ENCODE measurements around the gene NELL1.

NELL1 gene

GRCh38 chr11:21173476-21173875 lies 504.1 kb downstream of the NELL1 start:
- H3K9ac ChIP-seq (ENCODE audit: low read length in 2 of 2), result no peak overlapping the region
- H3K27me3 ChIP-seq (ENCODE audit: control insufficient read depth in 1 of 2, insufficient read depth in 2 of 2, low read length in 2 of 2), result no peaks in the 10 kb centered on the region
- no peaks in the 10 kb centered on the region for H3K36me3 ChIP-seq (ENCODE audit: control insufficient read depth in 2 of 2, insufficient read depth in 2 of 2, low read length in 2 of 2)
- H3K4me1 ChIP-seq (ENCODE audit: control insufficient read depth, insufficient read depth, low read length), result no peaks in the 10 kb centered on the region
- no peak overlapping the region for H3K4me3 ChIP-seq (ENCODE audit: low read length in 2 of 2)
- no peak overlapping the region for H3K27ac ChIP-seq (ENCODE audit: low read length)
- H3K9me3 ChIP-seq (ENCODE audit: control insufficient read depth in 2 of 2, low read length in 2 of 2), result no peaks in the 10 kb centered on the region

GRCh38 chr11:21174781-21175180 lies 505.4 kb downstream of the NELL1 start:
- Histone ChIP-seq H3K27me3 (ENCODE audit: control insufficient read depth in 1 of 2, insufficient read depth in 2 of 2, low read length in 2 of 2) (no peaks in the 10 kb centered on the region), H3K4me1 (ENCODE audit: control insufficient read depth, insufficient read depth, low read length) (no peaks in the 10 kb centered on the region), H3K27ac (ENCODE audit: low read length) (no peak overlapping the region), H3K4me3 (ENCODE audit: low read length in 2 of 2) (no peak overlapping the region), H3K36me3 (ENCODE audit: control insufficient read depth in 2 of 2, insufficient read depth in 2 of 2, low read length in 2 of 2) (no peaks in the 10 kb centered on the region), H3K9ac (ENCODE audit: low read length in 2 of 2) (no peak overlapping the region), H3K9me3 (ENCODE audit: control insufficient read depth in 2 of 2, low read length in 2 of 2) (no peaks in the 10 kb centered on the region)

GRCh38 chr11:21177379-21177778 lies 508.0 kb downstream of the NELL1 start:
- no peak overlapping the region for H3K9ac ChIP-seq (ENCODE audit: low read length in 2 of 2)
- no peaks in the 10 kb centered on the region for H3K9me3 ChIP-seq (ENCODE audit: control insufficient read depth in 2 of 2, low read length in 2 of 2)
- no peaks in the 10 kb centered on the region for H3K36me3 ChIP-seq (ENCODE audit: control insufficient read depth in 2 of 2, insufficient read depth in 2 of 2, low read length in 2 of 2)
- no peaks in the 10 kb centered on the region for H3K27me3 ChIP-seq (ENCODE audit: control insufficient read depth in 1 of 2, insufficient read depth in 2 of 2, low read length in 2 of 2)
- H3K27ac ChIP-seq (ENCODE audit: low read length), result no peak overlapping the region
- no peak overlapping the region for H3K4me3 ChIP-seq (ENCODE audit: low read length in 2 of 2)
- no peaks in the 10 kb centered on the region for H3K4me1 ChIP-seq (ENCODE audit: control insufficient read depth, insufficient read depth, low read length)

GRCh38 chr11:21179770-21180169 lies 510.4 kb downstream of the NELL1 start:
- Histone ChIP-seq H3K4me1 (ENCODE audit: control insufficient read depth, insufficient read depth, low read length) (no peaks in the 10 kb centered on the region), H3K4me3 (ENCODE audit: low read length in 2 of 2) (no peak overlapping the region), H3K27ac (ENCODE audit: low read length) (no peak overlapping the region), H3K9ac (ENCODE audit: low read length in 2 of 2) (no peak overlapping the region), H3K9me3 (ENCODE audit: control insufficient read depth in 2 of 2, low read length in 2 of 2) (no peaks in the 10 kb centered on the region), H3K36me3 (ENCODE audit: control insufficient read depth in 2 of 2, insufficient read depth in 2 of 2, low read length in 2 of 2) (no peaks in the 10 kb centered on the region), H3K27me3 (ENCODE audit: control insufficient read depth in 1 of 2, insufficient read depth in 2 of 2, low read length in 2 of 2) (no peaks in the 10 kb centered on the region)

- Histone ChIP-seq H3K9me3 (ENCODE audit: control insufficient read depth in 2 of 2, low read length in 2 of 2) (no peaks in the 10 kb centered on the region), H3K27ac (ENCODE audit: low read length) (no peak overlapping the region), H3K36me3 (ENCODE audit: control insufficient read depth in 2 of 2, insufficient read depth in 2 of 2, low read length in 2 of 2) (no peaks in the 10 kb centered on the region), H3K27me3 (ENCODE audit: control insufficient read depth in 1 of 2, insufficient read depth in 2 of 2, low read length in 2 of 2) (no peaks in the 10 kb centered on the region), H3K9ac (ENCODE audit: low read length in 2 of 2) (no peak overlapping the region), H3K4me3 (ENCODE audit: low read length in 2 of 2) (no peak overlapping the region), H3K4me1 (ENCODE audit: control insufficient read depth, insufficient read depth, low read length) (no peaks in the 10 kb centered on the region)
These were observed 510.8 kb downstream of the NELL1 start for GRCh38 chr11:21180182-21180581.

- Histone ChIP-seq H3K36me3 (ENCODE audit: control insufficient read depth in 2 of 2, insufficient read depth in 2 of 2, low read length in 2 of 2) (no peaks in the 10 kb centered on the region), H3K9me3 (ENCODE audit: control insufficient read depth in 2 of 2, low read length in 2 of 2) (no peaks in the 10 kb centered on the region), H3K4me3 (ENCODE audit: low read length in 2 of 2) (no peak overlapping the region), H3K27ac (ENCODE audit: low read length) (no peak overlapping the region), H3K4me1 (ENCODE audit: control insufficient read depth, insufficient read depth, low read length) (no peaks in the 10 kb centered on the region), H3K9ac (ENCODE audit: low read length in 2 of 2) (no peak overlapping the region), H3K27me3 (ENCODE audit: control insufficient read depth in 1 of 2, insufficient read depth in 2 of 2, low read length in 2 of 2) (no peaks in the 10 kb centered on the region)
These were observed 516.6 kb downstream of the NELL1 start for GRCh38 chr11:21185959-21186358.

- no peaks in the 10 kb centered on the region for H3K36me3 ChIP-seq (ENCODE audit: control insufficient read depth in 2 of 2, insufficient read depth in 2 of 2, low read length in 2 of 2)
- H3K27ac ChIP-seq (ENCODE audit: low read length), result no peak overlapping the region
- no peak overlapping the region for H3K9ac ChIP-seq (ENCODE audit: low read length in 2 of 2)
- no peaks in the 10 kb centered on the region for H3K9me3 ChIP-seq (ENCODE audit: control insufficient read depth in 2 of 2, low read length in 2 of 2)
- no peaks in the 10 kb centered on the region for H3K4me1 ChIP-seq (ENCODE audit: control insufficient read depth, insufficient read depth, low read length)
- no peaks in the 10 kb centered on the region for H3K27me3 ChIP-seq (ENCODE audit: control insufficient read depth in 1 of 2, insufficient read depth in 2 of 2, low read length in 2 of 2)
- H3K4me3 ChIP-seq (ENCODE audit: low read length in 2 of 2), result no peak overlapping the region
These were observed 520.8 kb downstream of the NELL1 start for GRCh38 chr11:21190181-21190580.

GRCh38 chr11:21195995-21196394 lies 526.6 kb downstream of the NELL1 start:
- Histone ChIP-seq H3K9ac (ENCODE audit: low read length in 2 of 2) (no peak overlapping the region), H3K27ac (ENCODE audit: low read length) (no peak overlapping the region), H3K9me3 (ENCODE audit: control insufficient read depth in 2 of 2, low read length in 2 of 2) (no peaks in the 10 kb centered on the region), H3K4me1 (ENCODE audit: control insufficient read depth, insufficient read depth, low read length) (no peaks in the 10 kb centered on the region), H3K27me3 (ENCODE audit: control insufficient read depth in 1 of 2, insufficient read depth in 2 of 2, low read length in 2 of 2) (no peaks in the 10 kb centered on the region), H3K36me3 (ENCODE audit: control insufficient read depth in 2 of 2, insufficient read depth in 2 of 2, low read length in 2 of 2) (no peaks in the 10 kb centered on the region), H3K4me3 (ENCODE audit: low read length in 2 of 2) (no peak overlapping the region)

GRCh38 chr11:21198498-21198897 lies 529.1 kb downstream of the NELL1 start:
- H3K27me3 ChIP-seq (ENCODE audit: control insufficient read depth in 1 of 2, insufficient read depth in 2 of 2, low read length in 2 of 2), result no peaks in the 10 kb centered on the region
- H3K9me3 ChIP-seq (ENCODE audit: control insufficient read depth in 2 of 2, low read length in 2 of 2), result no peaks in the 10 kb centered on the region
- H3K4me3 ChIP-seq (ENCODE audit: low read length in 2 of 2), result no peak overlapping the region
- H3K4me1 ChIP-seq (ENCODE audit: control insufficient read depth, insufficient read depth, low read length), result no peaks in the 10 kb centered on the region
- no peak overlapping the region for H3K27ac ChIP-seq (ENCODE audit: low read length)
- H3K9ac ChIP-seq (ENCODE audit: low read length in 2 of 2), result no peak overlapping the region
- no peaks in the 10 kb centered on the region for H3K36me3 ChIP-seq (ENCODE audit: control insufficient read depth in 2 of 2, insufficient read depth in 2 of 2, low read length in 2 of 2)

GRCh38 chr11:21205205-21205604 lies 535.8 kb downstream of the NELL1 start:
- H3K36me3 ChIP-seq (ENCODE audit: control insufficient read depth in 2 of 2, insufficient read depth in 2 of 2, low read length in 2 of 2), result no peaks in the 10 kb centered on the region
- no peaks in the 10 kb centered on the region for H3K27me3 ChIP-seq (ENCODE audit: control insufficient read depth in 1 of 2, insufficient read depth in 2 of 2, low read length in 2 of 2)
- no peaks in the 10 kb centered on the region for H3K4me1 ChIP-seq (ENCODE audit: control insufficient read depth, insufficient read depth, low read length)
- no peak overlapping the region for H3K9ac ChIP-seq (ENCODE audit: low read length in 2 of 2)
- H3K9me3 ChIP-seq (ENCODE audit: control insufficient read depth in 2 of 2, low read length in 2 of 2), result no peaks in the 10 kb centered on the region
- H3K4me3 ChIP-seq (ENCODE audit: low read length in 2 of 2), result no peak overlapping the region
- no peak overlapping the region for H3K27ac ChIP-seq (ENCODE audit: low read length)

- no peak overlapping the region for H3K9ac ChIP-seq (ENCODE audit: low read length in 2 of 2)
- no peak overlapping the region for H3K27ac ChIP-seq (ENCODE audit: low read length)
- H3K4me3 ChIP-seq (ENCODE audit: low read length in 2 of 2), result no peak overlapping the region
- no peaks in the 10 kb centered on the region for H3K4me1 ChIP-seq (ENCODE audit: control insufficient read depth, insufficient read depth, low read length)
- peaks cover 0 to 3% of the 10 kb centered on the region in 2 donors for H3K9me3 ChIP-seq (ENCODE audit: control insufficient read depth in 2 of 2, low read length in 2 of 2)
- no peaks in the 10 kb centered on the region for H3K27me3 ChIP-seq (ENCODE audit: control insufficient read depth in 1 of 2, insufficient read depth in 2 of 2, low read length in 2 of 2)
- H3K36me3 ChIP-seq (ENCODE audit: control insufficient read depth in 2 of 2, insufficient read depth in 2 of 2, low read length in 2 of 2), result no peaks in the 10 kb centered on the region
These were observed 556.5 kb downstream of the NELL1 start for GRCh38 chr11:21225860-21226259.
